ENCODE measurements around the gene PRPSAP2.

Gene PRPSAP2

DNA sequence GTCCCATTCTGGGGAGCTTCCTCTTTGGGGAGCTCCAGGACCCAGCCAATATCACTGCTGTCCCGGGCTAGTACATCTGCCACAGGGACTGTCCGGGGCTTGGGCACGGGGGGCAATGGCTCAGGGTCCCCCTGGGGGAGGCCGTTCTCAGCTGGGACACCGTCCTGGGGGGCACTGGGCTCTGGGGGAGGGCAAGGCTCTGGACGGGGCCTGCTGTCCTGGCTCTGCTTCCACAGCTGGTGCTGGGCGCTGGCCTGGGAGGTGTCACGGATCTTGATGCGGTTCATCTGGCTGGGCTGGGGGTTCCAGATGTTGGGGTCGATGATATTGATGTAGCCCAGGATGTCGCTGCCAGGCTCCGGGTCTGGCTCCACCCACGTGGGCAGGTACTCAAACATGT lies 120.1 kb downstream of the PRPSAP2 start:
- in situ Hi-C loops (cut with MboI; ENCODE audit: low sequenced_read_pairs) = no loop called here

GRCh38 chr17:18978655-18979054 lies 120.7 kb downstream of the PRPSAP2 start:
- in situ Hi-C loops (cut with MboI; ENCODE audit: low sequenced_read_pairs) = no loop called here
